HG03045 (cell line): Measurements from ENCODE around the gene FAM120A.

Experiments
- ATAC-seq: cut with Tn5 transposase; IDR thresholded peaks from one replicate; pipeline ENCODE4 v1.9.1; 2021; ENCODE audit warnings: mild to moderate bottlenecking, moderate library complexity; ENCODE audit not compliant: unreplicated experiment

FAM120A gene

GRCh38 chr9:93591301-93592007 lies 140.0 kb downstream of the FAM120A start:
- no peak for ATAC-seq

- no peak for ATAC-seq
These were observed 140.6 kb downstream of the FAM120A start for GRCh38 chr9:93592008-93592642.

- ATAC-seq: no peak
These were observed 141.1 kb downstream of the FAM120A start for GRCh38 chr9:93592643-93593021.

- ATAC-seq: no peak
These were observed 141.7 kb downstream of the FAM120A start for GRCh38 chr9:93593144-93593658.

GRCh38 chr9:93594041-93594756 lies 142.7 kb downstream of the FAM120A start:
- ATAC-seq: no peak

- no peak for ATAC-seq
These were observed 144.0 kb downstream of the FAM120A start for GRCh38 chr9:93595461-93595860.

GRCh38 chr9:93595861-93596365 lies 144.4 kb downstream of the FAM120A start:
- no peak for ATAC-seq

GRCh38 chr9:93596399-93596798 lies 144.9 kb downstream of the FAM120A start:
- ATAC-seq: no peak

GRCh38 chr9:93597142-93597706 lies 145.7 kb downstream of the FAM120A start:
- ATAC-seq: no peak

GRCh38 chr9:93597871-93598646 lies 146.6 kb downstream of the FAM120A start:
- no peak for ATAC-seq

- no peak for ATAC-seq
These were observed 147.3 kb downstream of the FAM120A start for GRCh38 chr9:93598647-93599241.

GRCh38 chr9:93599571-93600403 lies 148.3 kb downstream of the FAM120A start:
- ATAC-seq: no peak

- no peak for ATAC-seq
These were observed 149.0 kb downstream of the FAM120A start for GRCh38 chr9:93600504-93600903.

GRCh38 chr9:93601063-93601462 lies 149.6 kb downstream of the FAM120A start:
- no peak for ATAC-seq

- ATAC-seq: no peak
These were observed 150.2 kb downstream of the FAM120A start for GRCh38 chr9:93601666-93602065.

- ATAC-seq: no peak
These were observed 151.5 kb downstream of the FAM120A start for GRCh38 chr9:93603011-93603410.

- no peak for ATAC-seq
These were observed 152.4 kb downstream of the FAM120A start for GRCh38 chr9:93603906-93604326.

- ATAC-seq: no peak
These were observed 154.7 kb downstream of the FAM120A start for GRCh38 chr9:93606187-93606586.

GRCh38 chr9:93610206-93610605 lies 158.7 kb downstream of the FAM120A start:
- ATAC-seq: no peak
